ENCODE results near the gene PRKN.

The PRKN gene

GRCh38 chr6:161716176-161716575 lies 1011.4 kb downstream of the PRKN start:
- H3K4me3 ChIP-seq (ENCODE audit: low read length): no peak overlapping the region
- no peaks in the 10 kb centered on the region for H3K36me3 ChIP-seq (replicated peaks; ENCODE audit: insufficient read depth, low read length)
- no peak overlapping the region for H2AFZ ChIP-seq (ENCODE audit: low read length)

DNA sequence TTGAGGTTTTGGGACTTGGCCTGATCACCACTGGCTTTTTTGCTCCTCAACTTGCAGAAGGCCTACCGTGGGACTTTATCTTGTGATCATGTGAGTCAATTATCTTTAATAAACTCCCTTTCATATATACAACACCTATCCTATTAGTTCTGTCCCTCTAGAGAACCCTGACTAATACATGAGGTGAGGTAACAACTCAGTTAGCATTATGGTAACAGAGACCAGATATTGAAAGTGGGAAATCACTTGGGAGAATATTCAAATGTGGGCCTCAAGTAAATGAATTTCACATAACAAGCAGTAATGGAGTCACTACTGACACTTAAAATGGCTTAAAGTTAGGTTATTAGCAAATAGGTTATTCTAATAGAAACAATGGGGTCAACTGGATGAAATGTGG lies 1015.6 kb downstream of the PRKN start:
- no peak overlapping the region for H2AFZ ChIP-seq (ENCODE audit: low read length)
- no peaks in the 10 kb centered on the region for H3K36me3 ChIP-seq (replicated peaks; ENCODE audit: insufficient read depth, low read length)

More at GRCh38 chr6:161716176-161716575, 1011.4 kb downstream of the PRKN start:
- no peak for DNase-seq
- H3K79me2 ChIP-seq (ENCODE audit: low read length): no peaks in the 10 kb centered on the region
- no peaks in the 10 kb centered on the region for H3F3A ChIP-seq (ENCODE audit: insufficient read depth, low read length)
- H3K4me2 ChIP-seq (ENCODE audit: low read depth, low read length): no peak overlapping the region
- no peak overlapping the region for H3K27ac ChIP-seq (ENCODE audit: low read length)
- H3K27me3 ChIP-seq (replicated peaks; ENCODE audit: insufficient read depth, low read length): no peaks in the 10 kb centered on the region
- H4K20me1 ChIP-seq (ENCODE audit: insufficient read depth, low read length): no peaks in the 10 kb centered on the region
- no peaks in the 10 kb centered on the region for H3K9me3 ChIP-seq (replicated peaks; ENCODE audit: insufficient read depth, low read length)
- no peaks in the 10 kb centered on the region for H3K4me1 ChIP-seq (ENCODE audit: low read length)
- no peak overlapping the region for H3K9ac ChIP-seq (ENCODE audit: low read length)
- TF ChIP-seq EZH2 (optimal IDR thresholded peaks at IDR 0.05; ENCODE audit: low read depth, low read length) (no peak), EZH2phosphoT487 (IDR thresholded peaks at IDR 0.05; ENCODE audit: low read length) (no peak)
- TF ChIP-seq, protein P1, sequence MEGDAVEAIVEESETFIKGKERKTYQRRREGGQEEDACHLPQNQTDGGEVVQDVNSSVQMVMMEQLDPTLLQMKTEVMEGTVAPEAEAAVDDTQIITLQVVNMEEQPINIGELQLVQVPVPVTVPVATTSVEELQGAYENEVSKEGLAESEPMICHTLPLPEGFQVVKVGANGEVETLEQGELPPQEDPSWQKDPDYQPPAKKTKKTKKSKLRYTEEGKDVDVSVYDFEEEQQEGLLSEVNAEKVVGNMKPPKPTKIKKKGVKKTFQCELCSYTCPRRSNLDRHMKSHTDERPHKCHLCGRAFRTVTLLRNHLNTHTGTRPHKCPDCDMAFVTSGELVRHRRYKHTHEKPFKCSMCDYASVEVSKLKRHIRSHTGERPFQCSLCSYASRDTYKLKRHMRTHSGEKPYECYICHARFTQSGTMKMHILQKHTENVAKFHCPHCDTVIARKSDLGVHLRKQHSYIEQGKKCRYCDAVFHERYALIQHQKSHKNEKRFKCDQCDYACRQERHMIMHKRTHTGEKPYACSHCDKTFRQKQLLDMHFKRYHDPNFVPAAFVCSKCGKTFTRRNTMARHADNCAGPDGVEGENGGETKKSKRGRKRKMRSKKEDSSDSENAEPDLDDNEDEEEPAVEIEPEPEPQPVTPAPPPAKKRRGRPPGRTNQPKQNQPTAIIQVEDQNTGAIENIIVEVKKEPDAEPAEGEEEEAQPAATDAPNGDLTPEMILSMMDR (IDR thresholded peaks at IDR 0.05; ENCODE audit: low read length): no peak
- no peaks in the 10 kb centered on the region for H3K9me2 ChIP-seq (replicated peaks; ENCODE audit: insufficient read depth, low read length)

DNA sequence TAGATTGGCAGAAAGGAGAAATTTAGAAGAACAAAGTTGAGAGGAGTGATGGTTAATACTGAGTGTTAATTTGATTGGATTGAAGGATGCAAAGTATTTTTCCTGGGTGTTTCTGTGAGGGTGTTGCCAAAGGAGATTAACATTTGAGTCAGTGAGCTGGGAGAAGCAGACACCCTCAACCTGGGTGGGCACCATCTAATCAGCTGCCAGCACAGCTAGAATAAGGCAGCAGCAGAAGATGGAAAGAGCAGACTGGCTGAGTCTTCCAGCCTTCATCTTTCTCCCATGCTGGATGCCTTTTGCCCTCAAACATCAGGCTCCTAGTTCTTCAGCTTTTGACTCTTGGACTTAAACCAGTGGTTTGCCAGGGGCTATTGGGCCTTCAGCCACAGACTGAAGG lies 1016.1 kb downstream of the PRKN start:
- Histone ChIP-seq H3K9me3 (replicated peaks; ENCODE audit: insufficient read depth, low read length) (no peaks in the 10 kb centered on the region), H3K4me1 (ENCODE audit: low read length) (no peaks in the 10 kb centered on the region), H3K9ac (ENCODE audit: low read length) (no peak overlapping the region), H3F3A (ENCODE audit: insufficient read depth, low read length) (no peaks in the 10 kb centered on the region), H4K20me1 (ENCODE audit: insufficient read depth, low read length) (no peaks in the 10 kb centered on the region), H3K9me2 (replicated peaks; ENCODE audit: insufficient read depth, low read length) (no peaks in the 10 kb centered on the region), H3K4me2 (ENCODE audit: low read depth, low read length) (no peak overlapping the region), H3K4me3 (ENCODE audit: low read length) (no peak overlapping the region), H3K27me3 (replicated peaks; ENCODE audit: insufficient read depth, low read length) (no peaks in the 10 kb centered on the region), H3K79me2 (ENCODE audit: low read length) (no peaks in the 10 kb centered on the region), H2AFZ (ENCODE audit: low read length) (no peak overlapping the region), H3K27ac (ENCODE audit: low read length) (no peak overlapping the region), H3K36me3 (replicated peaks; ENCODE audit: insufficient read depth, low read length) (no peaks in the 10 kb centered on the region)
- no peak for DNase-seq
- no peak for TF ChIP-seq EZH2 (optimal IDR thresholded peaks at IDR 0.05; ENCODE audit: low read depth, low read length)
- TF ChIP-seq, protein P1 (IDR thresholded peaks at IDR 0.05; ENCODE audit: low read length): no peak
- no peak for TF ChIP-seq EZH2phosphoT487 (IDR thresholded peaks at IDR 0.05; ENCODE audit: low read length)

More for the DNA sequence above, 1015.6 kb downstream of the PRKN start:
- TF ChIP-seq EZH2 (optimal IDR thresholded peaks at IDR 0.05; ENCODE audit: low read depth, low read length): no peak
- no peak for TF ChIP-seq EZH2phosphoT487 (IDR thresholded peaks at IDR 0.05; ENCODE audit: low read length)
- TF ChIP-seq, protein P1 (IDR thresholded peaks at IDR 0.05; ENCODE audit: low read length): no peak
- no peak overlapping the region for H3K4me3 ChIP-seq (ENCODE audit: low read length)
- H3K9ac ChIP-seq (ENCODE audit: low read length): no peak overlapping the region
- no peaks in the 10 kb centered on the region for H3K9me3 ChIP-seq (replicated peaks; ENCODE audit: insufficient read depth, low read length)
- no peaks in the 10 kb centered on the region for H3K9me2 ChIP-seq (replicated peaks; ENCODE audit: insufficient read depth, low read length)
- H3K27ac ChIP-seq (ENCODE audit: low read length): no peak overlapping the region
- H3K27me3 ChIP-seq (replicated peaks; ENCODE audit: insufficient read depth, low read length): no peaks in the 10 kb centered on the region
- H3K79me2 ChIP-seq (ENCODE audit: low read length): no peaks in the 10 kb centered on the region
- H3K4me1 ChIP-seq (ENCODE audit: low read length): no peaks in the 10 kb centered on the region
- no peak overlapping the region for H3K4me2 ChIP-seq (ENCODE audit: low read depth, low read length)
- H3F3A ChIP-seq (ENCODE audit: insufficient read depth, low read length): no peaks in the 10 kb centered on the region
- no peak for DNase-seq
- H4K20me1 ChIP-seq (ENCODE audit: insufficient read depth, low read length): no peaks in the 10 kb centered on the region
